H9 (cell line): ENCODE measurements around the gene C2orf15. TPM values are rescaled to one million over a fixed set of nuclear protein-coding genes. Genes with fewer than 3 reads are reported as not detected.

Source experiments
- DNase-seq: peaks from one replicate; pipeline ENCODE4 v3.0.0-alpha.2; 2017
- H2AFZ ChIP-seq: one replicate; pipeline ENCODE4 v1.6.1; 2013; ENCODE audit warnings: mild to moderate bottlenecking, low read length, control low read depth, moderate library complexity
- H2AK5ac ChIP-seq: 2 replicates; pipeline ENCODE4 v1.6.1; 2013; ENCODE audit warnings: low read length, control low read depth, mixed read lengths; ENCODE audit not compliant: insufficient read length
- H2BK120ac ChIP-seq: one replicate; pipeline ENCODE4 v1.6.1; 2013; ENCODE audit warnings: low read depth, mild to moderate bottlenecking, low read length, control low read depth, inconsistent platforms; ENCODE audit not compliant: poor library complexity, severe bottlenecking
- H2BK12ac ChIP-seq: 2 replicates; pipeline ENCODE4 v1.6.1; 2013; ENCODE audit warnings: low read length, control low read depth, mixed read lengths, low read depth; ENCODE audit not compliant: insufficient read length
- H2BK15ac ChIP-seq: 2 replicates; pipeline ENCODE4 v1.6.1; 2013; ENCODE audit warnings: low read depth, low read length, control low read depth
- H2BK20ac ChIP-seq: one replicate; pipeline ENCODE4 v1.6.1; 2013; ENCODE audit warnings: low read depth, mild to moderate bottlenecking, low read length, control low read depth, inconsistent platforms; ENCODE audit not compliant: poor library complexity, severe bottlenecking
- H2BK5ac ChIP-seq: 2 replicates; pipeline ENCODE4 v1.6.1; 2013; ENCODE audit warnings: low read length, control low read depth, mixed read lengths; ENCODE audit not compliant: insufficient read length
- H3K14ac ChIP-seq: 2 replicates; pipeline ENCODE4 v1.6.1; 2013; ENCODE audit warnings: low read length, control low read depth; ENCODE audit not compliant: insufficient read depth
- H3K18ac ChIP-seq: 2 replicates; pipeline ENCODE4 v1.6.1; 2013; ENCODE audit warnings: low read depth, mild to moderate bottlenecking, mixed read lengths, low read length, control low read depth; ENCODE audit not compliant: insufficient read length
- H3K23ac ChIP-seq: 2 replicates; pipeline ENCODE4 v1.6.1; 2013; ENCODE audit warnings: low read length, control low read depth, mixed read lengths, low read depth; ENCODE audit not compliant: insufficient read length
- H3K23me2 ChIP-seq: 2 replicates; pipeline ENCODE4 v1.6.1; 2013; ENCODE audit warnings: low read depth, mild to moderate bottlenecking, mixed read lengths, low read length, control low read depth; ENCODE audit not compliant: insufficient read length, poor library complexity, severe bottlenecking
- H3K27ac ChIP-seq: 2 replicates; pipeline ENCODE4 v1.5.1; 2013; ENCODE audit warnings: low read length, control low read depth, mixed read lengths, low read depth; ENCODE audit not compliant: insufficient read length
- H3K27me3 ChIP-seq: 2 replicates; pipeline ENCODE4 v1.6.1; 2013; ENCODE audit warnings: low read length, control low read depth, inconsistent platforms; ENCODE audit not compliant: insufficient read depth
- H3K4ac ChIP-seq: 2 replicates; pipeline ENCODE4 v1.6.1; 2013; ENCODE audit warnings: low read depth, mild to moderate bottlenecking, control low read depth, inconsistent platforms, low read length, moderate library complexity
- H3K4me1 ChIP-seq: 2 replicates; pipeline ENCODE4 v1.6.1; 2013; ENCODE audit warnings: low read length, control low read depth, inconsistent platforms; ENCODE audit not compliant: insufficient read depth
- H3K4me2 ChIP-seq: 2 replicates; pipeline ENCODE4 v1.6.1; 2013; ENCODE audit warnings: low read length, control low read depth, mixed read lengths; ENCODE audit not compliant: insufficient read length, insufficient read depth
- H3K56ac ChIP-seq: 2 replicates; pipeline ENCODE4 v1.6.1; 2013; ENCODE audit warnings: low read depth, mild to moderate bottlenecking, mixed read lengths, low read length, control low read depth; ENCODE audit not compliant: insufficient read length
- H3K79me1 ChIP-seq: 2 replicates; pipeline ENCODE4 v1.6.1; 2013; ENCODE audit warnings: low read depth, mild to moderate bottlenecking, moderate library complexity, low read length, control low read depth, inconsistent platforms; ENCODE audit not compliant: insufficient read depth, poor library complexity, severe bottlenecking
- H3K79me2 ChIP-seq: 2 replicates; pipeline ENCODE4 v1.6.1; 2013; ENCODE audit warnings: low read length, control low read depth, inconsistent platforms; ENCODE audit not compliant: insufficient read depth
- H3K9ac ChIP-seq: 2 replicates; pipeline ENCODE4 v1.6.1; 2013; ENCODE audit warnings: low read length, control low read depth, mixed read lengths; ENCODE audit not compliant: insufficient read length; ENCODE audit errors: extremely low read depth
- H3K9me3 ChIP-seq: one replicate; pipeline ENCODE4 v1.6.1; 2013; ENCODE audit warnings: low read depth, low read length, inconsistent platforms; ENCODE audit not compliant: control insufficient read depth
- H3T11ph ChIP-seq: one replicate; pipeline ENCODE4 v1.6.1; 2013; ENCODE audit warnings: mild to moderate bottlenecking, low read length, control low read depth, inconsistent platforms
- H4K20me1 ChIP-seq: one replicate; pipeline ENCODE4 v1.6.1; 2013; ENCODE audit not compliant: control insufficient read depth, insufficient read length, insufficient read depth
- H4K5ac ChIP-seq: 2 replicates; pipeline ENCODE4 v1.6.1; 2013; ENCODE audit warnings: low read depth, mild to moderate bottlenecking, mixed read lengths, low read length, control low read depth; ENCODE audit not compliant: insufficient read length
- H4K8ac ChIP-seq: replicated peaks from 2 replicates; pipeline ENCODE4 v1.6.1; 2013; ENCODE audit warnings: low read length, control low read depth, mixed read lengths, low read depth; ENCODE audit not compliant: insufficient read length
- H4K91ac ChIP-seq: 2 replicates; pipeline ENCODE4 v1.6.1; 2013; ENCODE audit warnings: low read depth, mild to moderate bottlenecking, moderate library complexity, mixed read lengths, low read length, control low read depth; ENCODE audit not compliant: insufficient read length
- H3K27ac Mint-ChIP-seq, 3 experiments: 2 replicates in 2 of 3; 3 replicates in 1 of 3; pipeline ENCODE4 v1.8.0; 2020 to 2021; ENCODE audit warnings: mixed read lengths in 3 of 3, mild to moderate bottlenecking in 1 of 3, moderate library complexity in 1 of 3
- H3K27me3 Mint-ChIP-seq: 2 replicates; pipeline ENCODE4 v1.8.0; 2021; ENCODE audit warnings: low read depth, mild to moderate bottlenecking, moderate library complexity, mixed read lengths
- H3K36me3 Mint-ChIP-seq, 3 experiments: 2 replicates in 2 of 3; 3 replicates in 1 of 3; pipeline ENCODE4 v1.8.0; 2020 to 2021; ENCODE audit warnings: low read depth in 3 of 3, mixed read lengths in 3 of 3; ENCODE audit not compliant: insufficient read depth in 1 of 3
- H3K4me1 Mint-ChIP-seq, 2 experiments: 2 replicates each; pipeline ENCODE4 v1.8.0; 2020; ENCODE audit warnings: mixed read lengths in 2 of 2
- H3K4me3 Mint-ChIP-seq, 2 experiments: 2 replicates in 1 of 2; 3 replicates in 1 of 2; pipeline ENCODE4 v1.8.0; 2020 to 2021; ENCODE audit warnings: mild to moderate bottlenecking in 2 of 2, mixed read lengths in 2 of 2, moderate library complexity in 1 of 2
- H3K9me3 Mint-ChIP-seq, 2 experiments: 2 replicates in 1 of 2; 3 replicates in 1 of 2; pipeline ENCODE4 v1.8.0; 2020; ENCODE audit warnings: mild to moderate bottlenecking in 2 of 2, mixed read lengths in 2 of 2, moderate library complexity in 1 of 2
- total RNA-seq: library from RNA; stranded (reverse); gene quantifications from 2 replicates; pipeline ENCODE4 v1.2.1, GENCODE V29; 2021
- TF ChIP-seq, protein P1 (sequence below): fragments of 200-600 bp; sonication (generic); conservative IDR thresholded peaks from 3 replicates; pipeline ENCODE4 v1.8.0; 2021; ENCODE audit warnings: antibody characterized with exemption, mild to moderate bottlenecking

The C2orf15 gene
- total RNA-seq, 1 experiment from 2014 or later = 6.2 TPM

DNA sequence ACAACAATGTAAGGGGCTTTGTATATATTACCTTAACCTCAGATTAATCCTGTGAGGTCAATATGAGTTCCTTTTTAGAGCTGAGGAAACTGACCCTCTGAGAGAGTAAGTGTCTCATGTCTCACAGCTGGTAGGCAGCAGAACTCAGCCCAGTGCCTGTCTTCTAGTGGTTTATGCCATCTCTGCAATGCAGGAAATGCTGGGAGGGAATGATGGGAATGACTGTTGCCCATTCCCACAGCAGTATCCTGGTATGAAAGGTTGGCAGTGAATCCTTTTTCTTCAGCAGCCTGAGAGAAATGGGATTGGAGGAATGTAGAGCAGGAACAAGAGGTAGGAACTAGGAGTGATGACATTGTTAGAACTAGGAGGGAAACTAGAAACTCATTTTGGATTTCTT, 45.5 kb downstream of the C2orf15 start:
- Histone ChIP-seq H4K20me1 (no peaks in the 10 kb centered on the region), H3K18ac (no peak overlapping the region), H4K8ac (no peak overlapping the region), H3T11ph (no peak overlapping the region), H3K56ac (no peak overlapping the region), H2BK15ac (no peak overlapping the region), H2AFZ (no peak overlapping the region), H2AK5ac (no peak overlapping the region), H3K79me2 (peaks cover 17% of the 10 kb centered on the region; the same call in 1 of the 2 replicates), H3K4ac (no peak overlapping the region), H3K23me2 (no peaks in the 10 kb centered on the region), H4K91ac (no peak overlapping the region), H3K4me2 (no peak overlapping the region), H2BK12ac (no peak overlapping the region), H3K9me3 (no peaks in the 10 kb centered on the region), H3K79me1 (peaks cover 3% of the 10 kb centered on the region), H3K23ac (no peak overlapping the region), H3K4me1 (no peaks in the 10 kb centered on the region), H3K27ac (no peak overlapping the region), H3K27me3 (no peaks in the 10 kb centered on the region), H4K5ac (no peak overlapping the region), H3K9ac (no peak overlapping the region), H2BK5ac (no peak overlapping the region), H3K14ac (no peak overlapping the region), H2BK20ac (no peak overlapping the region), H2BK120ac (no peak overlapping the region)
- no peak overlapping the region for H3K4me3 Mint-ChIP-seq
- no peak overlapping the region for H3K27ac Mint-ChIP-seq
- H3K4me1 Mint-ChIP-seq = peaks cover 6 to 13% of the 10 kb centered on the region in 2 experiments
- no peaks in the 10 kb centered on the region for H3K27me3 Mint-ChIP-seq
- TF ChIP-seq, protein P1, sequence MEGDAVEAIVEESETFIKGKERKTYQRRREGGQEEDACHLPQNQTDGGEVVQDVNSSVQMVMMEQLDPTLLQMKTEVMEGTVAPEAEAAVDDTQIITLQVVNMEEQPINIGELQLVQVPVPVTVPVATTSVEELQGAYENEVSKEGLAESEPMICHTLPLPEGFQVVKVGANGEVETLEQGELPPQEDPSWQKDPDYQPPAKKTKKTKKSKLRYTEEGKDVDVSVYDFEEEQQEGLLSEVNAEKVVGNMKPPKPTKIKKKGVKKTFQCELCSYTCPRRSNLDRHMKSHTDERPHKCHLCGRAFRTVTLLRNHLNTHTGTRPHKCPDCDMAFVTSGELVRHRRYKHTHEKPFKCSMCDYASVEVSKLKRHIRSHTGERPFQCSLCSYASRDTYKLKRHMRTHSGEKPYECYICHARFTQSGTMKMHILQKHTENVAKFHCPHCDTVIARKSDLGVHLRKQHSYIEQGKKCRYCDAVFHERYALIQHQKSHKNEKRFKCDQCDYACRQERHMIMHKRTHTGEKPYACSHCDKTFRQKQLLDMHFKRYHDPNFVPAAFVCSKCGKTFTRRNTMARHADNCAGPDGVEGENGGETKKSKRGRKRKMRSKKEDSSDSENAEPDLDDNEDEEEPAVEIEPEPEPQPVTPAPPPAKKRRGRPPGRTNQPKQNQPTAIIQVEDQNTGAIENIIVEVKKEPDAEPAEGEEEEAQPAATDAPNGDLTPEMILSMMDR = no peak
- DNase-seq = no peak
- peaks cover 28 to 52% (median 40%) of the 10 kb centered on the region in 3 experiments for H3K36me3 Mint-ChIP-seq
- no peaks in the 10 kb centered on the region for H3K9me3 Mint-ChIP-seq
